MM.1S (cell line): Measurements from ENCODE around the gene SFN.
"Not testable (repeated sequence)": the region's sequence is repeated elsewhere in the genome, so short reads cannot be mapped to it uniquely, and the experiment has no call there.

Experiments used
- DNase-seq: peaks from one replicate; pipeline ENCODE4 v3.0.0-alpha.2; 2015
- H2AFZ ChIP-seq: fragments of 300-600 bp; sonication (generic); 2 replicates; pipeline ENCODE4 v1.6.0; 2016; ENCODE audit warnings: antibody characterized with exemption, low read length
- H3F3A ChIP-seq: fragments of 300-600 bp; sonication (generic); 2 replicates; pipeline ENCODE4 v1.6.1; 2016; ENCODE audit warnings: mild to moderate bottlenecking, antibody characterized with exemption, low read length, moderate library complexity, mixed read lengths; ENCODE audit not compliant: insufficient read depth
- H3K27ac ChIP-seq: fragments of 300-600 bp; sonication (generic); 2 replicates; pipeline ENCODE4 v1.5.1; 2016; ENCODE audit warnings: mild to moderate bottlenecking, low read length
- H3K27me3 ChIP-seq: fragments of 300-600 bp; sonication (generic); replicated peaks from 2 replicates; pipeline ENCODE4 v1.6.0; 2016; ENCODE audit warnings: low read length; ENCODE audit not compliant: insufficient read depth
- H3K36me3 ChIP-seq: fragments of 300-600 bp; sonication (generic); replicated peaks from 2 replicates; pipeline ENCODE4 v1.6.1; 2016; ENCODE audit warnings: mild to moderate bottlenecking, low read length, mixed read lengths; ENCODE audit not compliant: insufficient read depth
- H3K4me1 ChIP-seq: fragments of 300-600 bp; sonication (generic); 2 replicates; pipeline ENCODE4 v1.6.1; 2016; ENCODE audit warnings: low read length, mixed read lengths
- H3K4me2 ChIP-seq: fragments of 300-600 bp; sonication (generic); 2 replicates; pipeline ENCODE4 v1.6.0; 2016; ENCODE audit warnings: low read depth, low read length
- H3K4me3 ChIP-seq: fragments of 300-600 bp; sonication (generic); 2 replicates; pipeline ENCODE4 v1.5.1; 2016; ENCODE audit warnings: low read length, mixed read lengths
- H3K79me2 ChIP-seq: fragments of 300-600 bp; sonication (generic); 2 replicates; pipeline ENCODE4 v1.6.1; 2016; ENCODE audit warnings: mixed run types, low read length, mixed read lengths
- H3K9ac ChIP-seq: fragments of 300-600 bp; sonication (generic); 2 replicates; pipeline ENCODE4 v1.6.1; 2016; ENCODE audit warnings: low read length, mixed read lengths
- H3K9me2 ChIP-seq: fragments of 300-600 bp; sonication (generic); replicated peaks from 2 replicates; pipeline ENCODE4 v1.6.1; 2016; ENCODE audit warnings: mild to moderate bottlenecking, low read length, mixed read lengths; ENCODE audit not compliant: insufficient read depth
- H3K9me3 ChIP-seq: fragments of 300-600 bp; sonication (generic); replicated peaks from 2 replicates; pipeline ENCODE4 v1.6.1; 2016; ENCODE audit warnings: mild to moderate bottlenecking, low read length, mixed read lengths; ENCODE audit not compliant: insufficient read depth
- H4K20me1 ChIP-seq: fragments of 300-600 bp; sonication (generic); 2 replicates; pipeline ENCODE4 v1.6.1; 2016; ENCODE audit warnings: mild to moderate bottlenecking, low read length, moderate library complexity, mixed read lengths; ENCODE audit not compliant: insufficient read depth
- CTCF ChIP-seq: fragments of 300-600 bp; sonication (generic); IDR thresholded peaks from 2 replicates; pipeline ENCODE4 v1.5.1; 2016; ENCODE audit warnings: antibody characterized with exemption, low read length, mixed read lengths
- EZH2 ChIP-seq: fragments of 300-600 bp; sonication (generic); optimal IDR thresholded peaks from 2 replicates; pipeline ENCODE3; 2017; ENCODE audit warnings: low read depth, mild to moderate bottlenecking, antibody characterized with exemption, low read length, mixed read lengths
- EZH2phosphoT487 ChIP-seq: fragments of 300-600 bp; sonication (generic); IDR thresholded peaks from 2 replicates; pipeline ENCODE4 v1.6.1; 2018; ENCODE audit warnings: antibody characterized with exemption, low read length

SFN gene

DNA sequence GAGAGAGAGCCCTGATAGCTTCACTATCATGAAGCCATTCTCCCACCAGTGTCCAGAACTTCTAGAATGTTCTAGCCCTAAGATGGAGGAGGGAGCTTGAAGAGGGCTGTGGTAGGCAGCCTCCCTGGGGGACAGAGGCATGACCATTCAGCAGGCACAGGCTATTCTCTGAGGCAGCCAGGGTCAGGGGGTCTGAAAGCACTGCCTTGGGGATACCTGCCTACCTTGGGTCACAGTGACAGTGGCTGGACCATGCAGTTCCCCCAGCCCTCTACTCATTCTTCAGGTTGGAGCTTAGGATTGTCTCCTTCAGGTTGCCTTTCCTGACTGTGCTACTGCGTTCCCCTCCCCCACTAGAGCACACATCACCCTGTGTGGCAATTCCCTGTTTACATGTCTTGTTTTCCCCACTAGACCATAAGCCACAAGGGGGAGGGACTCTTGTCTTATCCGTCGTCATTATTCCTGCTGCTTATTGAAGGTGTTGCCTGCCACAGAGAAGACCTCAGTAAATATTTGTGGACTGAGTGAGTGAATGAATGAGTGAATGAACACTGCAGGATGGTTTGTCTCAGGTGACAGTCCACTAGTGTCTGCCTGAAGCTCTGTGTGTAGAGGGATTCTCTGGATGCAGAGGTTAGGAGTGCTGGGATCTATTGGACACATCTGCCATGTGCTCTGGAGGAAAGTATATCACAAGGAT lies 31.3 kb upstream of the SFN start:
- Histone ChIP-seq H3K4me2 (no peak overlapping the region), H3K27ac (no peak overlapping the region), H3K79me2 (peaks cover 85% of the 10 kb centered on the region), H3K9me3 (no peaks in the 10 kb centered on the region), H3K9ac (no peak overlapping the region), H3K9me2 (no peaks in the 10 kb centered on the region), H3F3A (peaks cover 31% of the 10 kb centered on the region), H3K4me1 (peaks cover 48% of the 10 kb centered on the region), H2AFZ (no peak overlapping the region), H3K36me3 (no peaks in the 10 kb centered on the region), H3K4me3 (no peak overlapping the region), H4K20me1 (no peaks in the 10 kb centered on the region), H3K27me3 (no peaks in the 10 kb centered on the region)
- no peak for DNase-seq
- TF ChIP-seq EZH2 (no peak), EZH2phosphoT487 (no peak), CTCF (no peak)

DNA sequence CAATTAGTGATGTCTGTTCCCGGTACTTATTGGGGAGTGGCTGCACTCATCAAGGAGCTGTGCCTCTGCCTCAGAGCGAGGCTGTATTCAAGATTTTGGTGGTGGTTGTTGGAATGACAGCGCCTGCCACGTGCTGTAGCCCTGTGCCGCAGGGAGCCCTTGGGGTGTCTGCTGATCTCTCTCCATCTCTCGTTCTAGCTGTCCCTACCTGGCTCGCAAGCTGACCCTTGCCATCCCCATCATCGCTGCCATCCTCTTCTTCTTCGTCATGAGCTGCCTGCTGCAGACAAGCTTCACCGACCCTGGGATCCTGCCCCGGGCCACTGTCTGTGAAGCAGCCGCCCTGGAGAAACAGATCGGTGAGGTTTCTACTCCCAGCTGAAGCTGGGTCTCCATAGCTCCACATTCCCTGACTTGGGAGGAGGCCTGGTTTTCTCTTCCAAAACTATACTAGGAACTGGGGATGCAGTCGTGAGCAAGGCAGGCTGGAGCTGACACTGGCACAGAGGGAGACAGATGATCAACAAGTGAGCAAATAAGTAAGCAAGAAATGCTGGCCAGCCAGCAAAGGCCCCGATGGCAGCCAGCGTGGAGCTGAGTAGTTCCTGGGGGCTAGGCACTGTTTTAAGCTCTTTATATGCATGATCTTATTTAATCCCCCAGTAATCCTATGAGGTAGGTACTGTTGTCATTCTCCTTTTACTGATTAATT lies 30.5 kb upstream of the SFN start:
- no peaks in the 10 kb centered on the region for H3K27me3 ChIP-seq
- TF ChIP-seq CTCF (no peak), EZH2phosphoT487 (no peak), EZH2 (no peak)
- H3K9ac ChIP-seq: no peak overlapping the region
- H3K4me1 ChIP-seq: peaks cover 48% of the 10 kb centered on the region
- H4K20me1 ChIP-seq: no peaks in the 10 kb centered on the region
- H3F3A ChIP-seq: peaks cover 31% of the 10 kb centered on the region
- H2AFZ ChIP-seq: no peak overlapping the region
- no peak overlapping the region for H3K4me3 ChIP-seq
- H3K36me3 ChIP-seq: no peaks in the 10 kb centered on the region
- no peaks in the 10 kb centered on the region for H3K9me3 ChIP-seq
- H3K4me2 ChIP-seq: peak overlapping the region; percentile 71
- H3K27ac ChIP-seq: peak overlapping the region; percentile 95; the same call in 1 of the 2 replicates
- no peak for DNase-seq
- H3K79me2 ChIP-seq: peaks cover 79% of the 10 kb centered on the region
- no peaks in the 10 kb centered on the region for H3K9me2 ChIP-seq

- Histone ChIP-seq H3K9me3 (no peaks in the 10 kb centered on the region), H3K4me1 (peaks cover 54% of the 10 kb centered on the region), H3K4me2 (peak overlapping the region; percentile 71), H3K79me2 (peaks cover 70% of the 10 kb centered on the region), H3K36me3 (no peaks in the 10 kb centered on the region), H3K27ac (peak overlapping the region; percentile 95), H3F3A (peaks cover 38% of the 10 kb centered on the region), H3K4me3 (peak overlapping the region; percentile 21), H3K9ac (peak overlapping the region; percentile 68), H3K9me2 (no peaks in the 10 kb centered on the region), H2AFZ (0 out of 2 replicates have a peak overlapping the region, but pooled peaks have one; percentile 18), H4K20me1 (no peaks in the 10 kb centered on the region), H3K27me3 (no peaks in the 10 kb centered on the region)
- TF ChIP-seq CTCF: peak; percentile 52
- TF ChIP-seq EZH2phosphoT487: no peak
- peak; percentile 94 for DNase-seq
Measured at GRCh38 chr1:26833432-26834405, 29.2 kb upstream of the SFN start.

DNA sequence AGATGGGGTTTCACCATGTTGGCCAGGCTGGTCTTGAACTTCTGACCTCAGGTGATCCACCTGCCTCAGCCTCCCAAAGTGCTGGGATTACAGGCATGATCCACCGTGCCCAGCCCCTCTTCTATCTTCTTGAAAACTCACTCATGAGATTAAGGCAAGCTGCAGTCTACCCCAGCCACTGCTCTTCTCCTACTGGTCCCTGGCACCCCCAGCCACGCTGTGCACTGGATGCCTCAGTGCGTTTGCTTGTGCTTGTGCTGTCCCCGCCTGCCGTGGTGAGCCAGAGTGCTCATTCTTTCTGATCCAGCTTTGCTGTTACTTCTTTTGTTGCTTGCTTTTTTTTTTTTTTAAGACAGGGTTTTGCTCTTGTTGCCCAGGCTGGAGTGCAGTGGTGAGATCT lies 25.3 kb upstream of the SFN start:
- H3K27me3 ChIP-seq, H3K36me3 ChIP-seq, H3K4me3 ChIP-seq, H4K20me1 ChIP-seq, H3K4me2 ChIP-seq, H3K9me2 ChIP-seq, H2AFZ ChIP-seq, H3K9me3 ChIP-seq, H3K9ac ChIP-seq, DNase-seq: not testable (repeated sequence)
- Histone ChIP-seq H3F3A (peaks cover 43% of the 10 kb centered on the region), H3K4me1 (peaks cover 48% of the 10 kb centered on the region), H3K79me2 (peaks cover 62% of the 10 kb centered on the region), H3K27ac (peak overlapping the region; percentile 96; the same call in 1 of the 2 replicates)
